DND-41 (cell line): ENCODE data around the gene NLGN1.
A peak's percentile ranks its signal among the peaks of the same experiment; 100 is the strongest.
"Not testable (repeated sequence)": the region's sequence is repeated elsewhere in the genome, so short reads cannot be mapped to it uniquely, and the experiment has no call there.

Experiments used
- ATAC-seq: fragments of 200-7000 bp; cut with Tn5 transposase; 3 replicates; pipeline ENCODE4 v1.9.1; 2021; ENCODE audit warnings: low read depth; ENCODE audit not compliant: insufficient read depth
- DNase-seq: peaks from one replicate; pipeline ENCODE4 v3.0.0-alpha.2; 2020
- H2AFZ ChIP-seq: 2 replicates; pipeline ENCODE4 v1.6.0; 2012; ENCODE audit warnings: low read depth, low read length
- H3K27ac ChIP-seq: 2 replicates; pipeline ENCODE4 v1.5.1; 2012; ENCODE audit warnings: low read length, inconsistent platforms
- H3K27me3 ChIP-seq: fragments of 200-600 bp; sonication (generic); 2 replicates; pipeline ENCODE4 v1.6.0; 2012; ENCODE audit warnings: low read length, mild to moderate bottlenecking, inconsistent platforms; ENCODE audit not compliant: insufficient read depth, poor library complexity
- H3K36me3 ChIP-seq: 2 replicates; pipeline ENCODE4 v1.5.1; 2012; ENCODE audit warnings: low read length, inconsistent platforms; ENCODE audit not compliant: insufficient read depth
- H3K4me1 ChIP-seq: 2 replicates; pipeline ENCODE4 v1.5.1; 2012; ENCODE audit warnings: mild to moderate bottlenecking, low read length; ENCODE audit not compliant: insufficient read depth
- H3K4me2 ChIP-seq: 2 replicates; pipeline ENCODE4 v1.6.0; 2012; ENCODE audit warnings: mild to moderate bottlenecking, moderate library complexity, low read length, inconsistent platforms; ENCODE audit not compliant: insufficient read depth
- H3K4me3 ChIP-seq, 2 experiments: fragments of 200-600 bp in 1 of 2; shearing (Covaris generic) in 1 of 2; 2 replicates each; pipeline ENCODE4 v1.5.1; 2012 to 2016; ENCODE audit warnings: inconsistent platforms in 2 of 2, low read length in 2 of 2, mild to moderate bottlenecking in 2 of 2, low read depth in 1 of 2, moderate library complexity in 1 of 2
- H3K79me2 ChIP-seq: 2 replicates; pipeline ENCODE4 v1.6.0; 2012; ENCODE audit warnings: low read length, inconsistent platforms; ENCODE audit not compliant: insufficient read depth
- H3K9ac ChIP-seq: 2 replicates; pipeline ENCODE4 v1.6.0; 2012; ENCODE audit warnings: low read depth, mild to moderate bottlenecking, inconsistent platforms, low read length, moderate library complexity
- H3K9me3 ChIP-seq: 2 replicates; pipeline ENCODE4 v1.5.1; 2012; ENCODE audit warnings: low read length, moderate library complexity, mild to moderate bottlenecking, inconsistent platforms; ENCODE audit not compliant: insufficient read depth, severe bottlenecking
- H4K20me1 ChIP-seq: 2 replicates; pipeline ENCODE4 v1.6.0; 2012; ENCODE audit warnings: low read length; ENCODE audit not compliant: insufficient read depth
- EZH2 ChIP-seq: IDR thresholded peaks from 3 replicates; pipeline ENCODE4 v1.6.1; 2012; ENCODE audit warnings: borderline replicate concordance, low read depth, mild to moderate bottlenecking, moderate library complexity, low read length, inconsistent platforms; ENCODE audit not compliant: severe bottlenecking
- TF ChIP-seq, protein P1 (sequence below): IDR thresholded peaks from 2 replicates; pipeline ENCODE4 v1.5.1; 2012; ENCODE audit warnings: borderline replicate concordance, low read length, moderate library complexity, mild to moderate bottlenecking; ENCODE audit not compliant: poor library complexity, severe bottlenecking; ENCODE audit errors: extremely low read depth

The NLGN1 gene

DNA sequence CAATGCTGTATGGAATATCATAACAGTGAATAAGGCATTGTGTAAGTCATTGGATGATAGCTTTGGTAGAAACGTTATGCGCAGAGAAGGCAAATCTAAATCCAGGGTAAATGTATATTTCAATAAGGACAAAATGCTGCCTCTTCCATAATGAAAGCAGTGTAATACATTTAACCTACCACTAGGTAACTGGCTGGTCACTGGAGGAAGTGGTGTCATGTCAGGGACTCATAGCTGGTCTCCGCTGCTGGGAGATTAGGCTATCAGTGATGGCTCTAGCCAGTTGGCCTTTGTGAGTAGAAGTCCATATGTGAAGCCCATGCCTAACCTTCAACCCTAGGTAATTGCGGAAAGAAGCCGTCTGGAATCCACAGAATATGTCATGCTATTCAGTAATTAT, 140.9 kb downstream of the NLGN1 start:
- Histone ChIP-seq H4K20me1 (no peaks in the 10 kb centered on the region), H3K36me3 (no peaks in the 10 kb centered on the region), H3K4me2 (no peak overlapping the region), H3K79me2 (no peaks in the 10 kb centered on the region), H3K9me3 (no peaks in the 10 kb centered on the region), H3K27ac (no peak overlapping the region), H2AFZ (no peak overlapping the region), H3K4me3 (no peak overlapping the region), H3K27me3 (no peaks in the 10 kb centered on the region), H3K4me1 (no peaks in the 10 kb centered on the region), H3K9ac (no peak overlapping the region)
- no peak for DNase-seq
- no peak for ATAC-seq
- TF ChIP-seq, protein P1, sequence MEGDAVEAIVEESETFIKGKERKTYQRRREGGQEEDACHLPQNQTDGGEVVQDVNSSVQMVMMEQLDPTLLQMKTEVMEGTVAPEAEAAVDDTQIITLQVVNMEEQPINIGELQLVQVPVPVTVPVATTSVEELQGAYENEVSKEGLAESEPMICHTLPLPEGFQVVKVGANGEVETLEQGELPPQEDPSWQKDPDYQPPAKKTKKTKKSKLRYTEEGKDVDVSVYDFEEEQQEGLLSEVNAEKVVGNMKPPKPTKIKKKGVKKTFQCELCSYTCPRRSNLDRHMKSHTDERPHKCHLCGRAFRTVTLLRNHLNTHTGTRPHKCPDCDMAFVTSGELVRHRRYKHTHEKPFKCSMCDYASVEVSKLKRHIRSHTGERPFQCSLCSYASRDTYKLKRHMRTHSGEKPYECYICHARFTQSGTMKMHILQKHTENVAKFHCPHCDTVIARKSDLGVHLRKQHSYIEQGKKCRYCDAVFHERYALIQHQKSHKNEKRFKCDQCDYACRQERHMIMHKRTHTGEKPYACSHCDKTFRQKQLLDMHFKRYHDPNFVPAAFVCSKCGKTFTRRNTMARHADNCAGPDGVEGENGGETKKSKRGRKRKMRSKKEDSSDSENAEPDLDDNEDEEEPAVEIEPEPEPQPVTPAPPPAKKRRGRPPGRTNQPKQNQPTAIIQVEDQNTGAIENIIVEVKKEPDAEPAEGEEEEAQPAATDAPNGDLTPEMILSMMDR = peak; percentile 13
- TF ChIP-seq EZH2 = no peak

GRCh38 chr3:173545590-173545989, 148.0 kb downstream of the NLGN1 start:
- ATAC-seq, DNase-seq, H3K9ac ChIP-seq, H3K79me2 ChIP-seq, H3K27me3 ChIP-seq, H3K4me1 ChIP-seq, H3K9me3 ChIP-seq, H3K4me3 ChIP-seq, H3K4me2 ChIP-seq, H3K36me3 ChIP-seq, H3K27ac ChIP-seq, H2AFZ ChIP-seq, H4K20me1 ChIP-seq: not testable (repeated sequence)

GRCh38 chr3:173547070-173547469, 149.5 kb downstream of the NLGN1 start:
- Histone ChIP-seq H3K27ac (no peak overlapping the region), H4K20me1 (no peaks in the 10 kb centered on the region), H3K9ac (no peak overlapping the region), H3K4me3 (no peak overlapping the region), H3K27me3 (no peaks in the 10 kb centered on the region), H3K4me1 (no peaks in the 10 kb centered on the region), H2AFZ (no peak overlapping the region), H3K36me3 (no peaks in the 10 kb centered on the region), H3K79me2 (no peaks in the 10 kb centered on the region), H3K4me2 (no peak overlapping the region), H3K9me3 (no peaks in the 10 kb centered on the region)
- ATAC-seq = no peak
- TF ChIP-seq, protein P1 = no peak
- TF ChIP-seq EZH2 = no peak
- DNase-seq = no peak

DNA sequence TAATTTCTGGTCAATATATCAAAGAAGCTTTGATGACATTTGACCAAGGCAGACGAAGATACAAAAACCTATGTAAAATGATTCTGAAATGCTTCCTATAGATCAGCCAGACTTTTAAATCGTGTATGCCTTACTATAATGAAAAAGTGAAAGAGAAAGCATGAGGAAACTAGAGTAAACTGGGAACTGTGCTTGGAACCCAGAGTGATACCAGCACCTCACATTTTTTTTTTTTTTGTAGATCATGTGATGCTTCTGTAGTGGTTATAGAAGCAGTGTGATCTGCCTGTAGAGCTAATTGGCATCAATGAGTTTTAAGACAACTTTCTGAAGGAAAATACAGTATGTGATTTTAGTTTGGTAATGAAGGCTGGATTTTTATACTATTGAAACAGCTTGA, 150.7 kb downstream of the NLGN1 start:
- ATAC-seq (no peak), DNase-seq (no peak)
- Histone ChIP-seq H3K27me3 (no peaks in the 10 kb centered on the region), H3K79me2 (no peaks in the 10 kb centered on the region), H3K36me3 (no peaks in the 10 kb centered on the region), H2AFZ (no peak overlapping the region), H3K9ac (no peak overlapping the region), H3K4me2 (no peak overlapping the region), H3K9me3 (no peaks in the 10 kb centered on the region), H3K27ac (no peak overlapping the region), H3K4me3 (no peak overlapping the region), H3K4me1 (no peaks in the 10 kb centered on the region), H4K20me1 (no peaks in the 10 kb centered on the region)
- TF ChIP-seq, protein P1 = no peak
- TF ChIP-seq EZH2 = no peak
